LNCaP clone FGC (cell line): ENCODE data around the gene SNRNP27.

Experiments
- DNase-seq: peaks from one replicate; pipeline ENCODE4 v3.0.0-alpha.2; 2011; ENCODE audit warnings: low read depth
- H3K4me3 ChIP-seq: 2 replicates; pipeline ENCODE4 v1.5.1; 2011; ENCODE audit warnings: mild to moderate bottlenecking, low read depth, low read length, control low read depth
- TF ChIP-seq, protein P1 (sequence below): IDR thresholded peaks from 2 replicates; pipeline ENCODE4 v1.5.1; 2012; ENCODE audit warnings: mild to moderate bottlenecking; ENCODE audit not compliant: control insufficient read depth, insufficient read depth; ENCODE audit errors: extremely low read depth

Gene SNRNP27

DNA sequence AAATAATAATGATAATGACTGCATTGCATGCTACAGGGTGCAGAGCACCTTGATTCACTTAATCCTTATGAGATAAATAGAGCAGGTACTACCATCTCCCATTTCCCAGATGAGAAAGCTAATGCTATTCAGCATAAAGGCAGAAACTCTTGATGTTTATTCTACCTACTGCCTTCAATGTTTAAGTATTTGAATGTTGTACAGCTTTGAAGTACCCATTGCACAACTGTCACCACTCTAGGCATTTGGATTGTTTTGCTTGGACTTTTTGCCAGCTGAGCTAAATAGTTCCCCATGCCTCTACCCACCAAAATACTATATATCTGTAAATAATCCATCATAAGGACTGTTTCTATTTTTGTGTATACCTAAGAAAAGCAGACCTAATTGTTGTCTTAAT, 13.5 kb downstream of the SNRNP27 start:
- DNase-seq: no peak
- no peak overlapping the region for H3K4me3 ChIP-seq
- TF ChIP-seq, protein P1, sequence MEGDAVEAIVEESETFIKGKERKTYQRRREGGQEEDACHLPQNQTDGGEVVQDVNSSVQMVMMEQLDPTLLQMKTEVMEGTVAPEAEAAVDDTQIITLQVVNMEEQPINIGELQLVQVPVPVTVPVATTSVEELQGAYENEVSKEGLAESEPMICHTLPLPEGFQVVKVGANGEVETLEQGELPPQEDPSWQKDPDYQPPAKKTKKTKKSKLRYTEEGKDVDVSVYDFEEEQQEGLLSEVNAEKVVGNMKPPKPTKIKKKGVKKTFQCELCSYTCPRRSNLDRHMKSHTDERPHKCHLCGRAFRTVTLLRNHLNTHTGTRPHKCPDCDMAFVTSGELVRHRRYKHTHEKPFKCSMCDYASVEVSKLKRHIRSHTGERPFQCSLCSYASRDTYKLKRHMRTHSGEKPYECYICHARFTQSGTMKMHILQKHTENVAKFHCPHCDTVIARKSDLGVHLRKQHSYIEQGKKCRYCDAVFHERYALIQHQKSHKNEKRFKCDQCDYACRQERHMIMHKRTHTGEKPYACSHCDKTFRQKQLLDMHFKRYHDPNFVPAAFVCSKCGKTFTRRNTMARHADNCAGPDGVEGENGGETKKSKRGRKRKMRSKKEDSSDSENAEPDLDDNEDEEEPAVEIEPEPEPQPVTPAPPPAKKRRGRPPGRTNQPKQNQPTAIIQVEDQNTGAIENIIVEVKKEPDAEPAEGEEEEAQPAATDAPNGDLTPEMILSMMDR: no peak

DNA sequence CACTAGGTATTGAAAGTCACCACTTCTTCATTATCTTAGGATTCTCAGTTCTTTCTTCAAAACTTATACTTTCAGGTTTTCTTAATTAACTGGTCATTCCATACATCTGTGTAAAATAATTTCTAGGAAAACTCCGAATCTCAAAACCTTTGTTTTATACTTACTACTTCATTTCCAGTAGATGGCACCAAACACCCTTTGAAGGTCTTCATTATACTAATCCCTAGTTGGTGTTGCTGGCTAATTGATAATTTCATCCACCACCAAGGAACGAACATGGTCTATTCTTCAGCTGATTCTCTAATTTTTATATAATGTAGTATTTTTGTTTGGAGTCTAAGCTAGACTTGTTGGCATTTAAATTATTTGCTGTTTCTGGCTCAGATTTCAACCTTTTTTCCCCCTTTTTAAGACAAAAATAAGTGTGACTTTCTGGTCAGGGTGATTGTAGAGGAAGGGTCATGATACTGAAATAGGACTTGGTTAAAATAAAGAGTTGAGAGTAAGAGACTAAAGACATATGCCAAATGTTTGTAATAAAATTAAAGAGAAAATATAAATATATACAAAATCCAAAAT, 18.3 kb downstream of the SNRNP27 start:
- no peak for DNase-seq
- no peak overlapping the region for H3K4me3 ChIP-seq
- TF ChIP-seq, protein P1: peak; percentile 25; the same call in 1 of the 2 replicates

DNA sequence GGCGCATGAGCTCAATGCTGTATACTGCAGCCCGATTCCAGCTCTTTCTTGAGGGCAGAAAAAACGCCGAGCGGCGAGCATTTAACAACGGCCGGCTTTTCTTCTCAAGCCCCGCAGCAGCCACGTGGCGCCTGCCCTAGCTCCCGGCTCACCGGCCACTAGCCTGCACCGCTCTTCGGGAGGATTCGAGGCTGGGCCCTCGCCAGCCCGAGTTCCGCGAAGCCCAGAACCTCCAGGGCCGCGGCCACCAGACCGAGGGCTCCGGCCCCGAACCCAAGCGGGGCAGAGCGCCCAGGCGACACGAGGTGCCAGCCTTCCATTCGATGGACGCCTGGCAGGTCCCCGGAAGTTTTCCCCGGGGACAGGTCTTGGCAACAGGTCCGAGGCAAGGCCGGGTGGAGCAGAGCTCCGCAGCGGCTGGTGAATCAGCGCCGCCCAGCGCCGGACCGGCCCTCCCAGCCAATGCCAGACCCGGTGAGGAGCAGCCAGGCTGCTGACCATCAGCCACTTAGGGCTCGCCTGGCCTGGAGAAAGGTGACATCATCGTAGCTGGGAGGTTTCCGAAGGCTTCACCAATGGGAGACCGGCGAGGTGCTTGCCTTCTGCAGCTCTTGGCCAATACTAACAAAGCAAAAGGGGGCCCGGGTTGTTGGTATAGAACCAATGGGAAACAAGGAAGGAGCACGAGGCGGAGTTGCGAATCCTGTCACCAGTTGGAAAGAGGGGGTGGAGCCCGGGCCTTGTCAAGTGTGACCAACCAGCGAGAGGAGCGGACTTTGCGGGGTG, 20.6 kb downstream of the SNRNP27 start:
- DNase-seq: peak; percentile 99
- TF ChIP-seq, protein P1: peak; percentile 32; the same call in 1 of the 2 replicates
- peak overlapping the region; percentile 69 for H3K4me3 ChIP-seq

DNA sequence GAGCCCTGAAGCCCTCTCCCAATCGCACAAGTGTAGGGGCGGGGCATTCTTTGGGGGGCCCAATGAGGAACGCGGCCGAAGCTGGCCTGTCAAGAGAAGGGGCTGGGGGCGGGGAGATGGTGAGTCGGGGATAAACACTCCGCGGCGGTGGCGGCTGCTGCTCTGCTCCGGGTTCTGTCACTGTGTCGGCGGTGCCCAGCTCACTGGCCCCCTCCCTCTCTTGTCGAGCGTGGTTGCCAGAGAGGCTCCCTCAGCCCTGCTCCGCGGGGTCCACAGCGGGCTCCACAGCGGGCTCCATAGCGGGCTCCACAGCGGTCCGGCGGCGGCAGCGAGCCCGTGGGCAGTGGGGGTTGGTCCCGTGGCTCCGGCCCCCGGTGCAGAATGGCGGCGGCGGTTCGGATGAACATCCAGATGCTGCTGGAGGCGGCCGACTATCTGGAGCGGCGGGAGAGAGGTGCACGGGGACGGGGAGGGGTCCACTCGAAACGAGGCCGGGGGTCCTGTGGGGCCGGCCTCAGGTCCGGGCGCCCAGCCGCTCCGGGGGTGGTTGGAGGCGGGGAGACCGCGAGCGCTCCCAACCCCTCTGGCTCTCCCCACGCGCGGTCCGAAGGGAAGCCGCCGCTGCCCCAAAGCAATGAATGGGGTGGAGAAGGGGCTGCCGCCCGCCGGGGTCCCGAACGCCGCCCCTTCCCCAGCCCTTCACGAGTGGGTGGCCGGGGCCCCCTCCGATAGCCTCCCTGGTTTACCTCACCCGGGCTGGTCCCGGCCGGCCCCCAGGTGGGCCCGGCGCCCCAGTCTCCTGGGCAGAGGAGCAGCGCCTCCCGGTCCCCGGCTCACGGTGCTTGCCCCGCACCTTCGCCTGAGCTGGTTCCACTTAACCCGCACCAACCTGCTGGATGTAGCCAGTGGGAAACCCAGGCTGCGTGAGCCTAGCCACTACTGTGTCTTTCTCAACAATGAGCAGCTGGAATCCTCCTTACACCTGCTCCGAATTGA, 21.5 kb downstream of the SNRNP27 start, which contains the start of gene MXD1:
TSS of gene MXD1 (plus strand) at position 160 of the 996 bp plus-strand sequence. CDS start at position 382, 222 bp downstream.
- H3K4me3 ChIP-seq: peak within 1 kb of the TSS; percentile 69
- TF ChIP-seq, protein P1: no peak
- no peak for DNase-seq

DNA sequence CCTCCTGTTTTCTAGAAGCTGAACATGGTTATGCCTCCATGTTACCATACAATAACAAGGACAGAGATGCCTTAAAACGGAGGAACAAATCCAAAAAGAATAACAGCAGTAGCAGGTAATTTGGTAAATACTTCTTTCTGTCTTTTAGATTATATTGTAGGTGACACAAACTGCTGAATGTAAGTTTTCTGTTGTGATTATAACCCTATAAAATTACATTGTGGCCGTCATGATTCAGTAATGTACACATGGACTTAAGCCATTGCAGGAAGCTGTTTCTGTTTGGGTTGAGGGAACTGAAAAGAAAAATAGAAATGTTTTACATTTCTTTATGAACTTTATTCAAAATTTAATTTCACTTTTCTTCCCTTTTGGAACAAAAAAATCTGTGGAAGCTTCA, 22.4 kb downstream of the SNRNP27 start:
- no peak for DNase-seq
- TF ChIP-seq, protein P1: no peak
- H3K4me3 ChIP-seq: peak overlapping the region; percentile 69

DNA sequence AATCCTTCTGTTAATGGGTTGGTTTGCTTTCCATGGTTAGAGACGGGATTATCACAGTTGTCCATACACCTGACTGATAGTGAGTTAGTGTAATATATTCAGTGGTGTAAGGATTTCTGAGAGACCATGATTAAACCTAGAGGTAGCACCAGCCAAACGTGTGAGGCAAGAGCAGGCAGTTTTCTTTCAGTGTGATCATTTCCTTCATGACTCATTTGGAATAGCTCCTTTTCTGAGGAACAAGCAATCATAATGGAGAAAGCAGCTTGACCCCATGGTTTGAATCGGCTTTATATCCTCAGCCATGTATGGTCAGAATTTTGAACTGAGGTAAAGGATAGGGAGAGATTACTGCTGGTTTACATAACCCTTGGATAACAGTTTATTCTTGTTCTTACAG, 24.1 kb downstream of the SNRNP27 start:
- no peak for DNase-seq
- TF ChIP-seq, protein P1: no peak
- no peak overlapping the region for H3K4me3 ChIP-seq
